Stimulated activated CD8-positive, alpha-beta memory T cell treated with anti-CD3 and anti-CD28 coated beads, Interleukin-4, amount 100 ng/mL, for 1 hour (primary cell): ENCODE data around the gene KRTAP4-7.
"Not testable (repeated sequence)": the region's sequence is repeated elsewhere in the genome, so short reads cannot be mapped to it uniquely, and the experiment has no call there.

Source experiments
- DNase-seq, 2 donors: peaks; one replicate each; pipeline ENCODE4 v3.0.0-alpha.2; 2020; ENCODE audit warnings: low read depth in 2 of 2, low spot score in 1 of 2

The KRTAP4-7 gene

GRCh38 chr17:41084100-41084856 lies at the start of gene KRTAP4-7:
KRTAP4-7 (plus strand) TSS chr17:41084150; CDS start chr17:41084207, 57 bp downstream.
- DNase-seq: not testable (repeated sequence)

GRCh38 chr17:41034346-41034935 lies 49.5 kb upstream of the KRTAP4-7 start, which contains the start of gene KRTAP1-3:
KRTAP1-3 (minus strand) TSS chr17:41034874; CDS start chr17:41034821, 53 bp downstream.
- DNase-seq: not testable (repeated sequence)

GRCh38 chr17:41037853-41038350 lies 46.0 kb upstream of the KRTAP4-7 start:
- DNase-seq: no peak

DNA sequence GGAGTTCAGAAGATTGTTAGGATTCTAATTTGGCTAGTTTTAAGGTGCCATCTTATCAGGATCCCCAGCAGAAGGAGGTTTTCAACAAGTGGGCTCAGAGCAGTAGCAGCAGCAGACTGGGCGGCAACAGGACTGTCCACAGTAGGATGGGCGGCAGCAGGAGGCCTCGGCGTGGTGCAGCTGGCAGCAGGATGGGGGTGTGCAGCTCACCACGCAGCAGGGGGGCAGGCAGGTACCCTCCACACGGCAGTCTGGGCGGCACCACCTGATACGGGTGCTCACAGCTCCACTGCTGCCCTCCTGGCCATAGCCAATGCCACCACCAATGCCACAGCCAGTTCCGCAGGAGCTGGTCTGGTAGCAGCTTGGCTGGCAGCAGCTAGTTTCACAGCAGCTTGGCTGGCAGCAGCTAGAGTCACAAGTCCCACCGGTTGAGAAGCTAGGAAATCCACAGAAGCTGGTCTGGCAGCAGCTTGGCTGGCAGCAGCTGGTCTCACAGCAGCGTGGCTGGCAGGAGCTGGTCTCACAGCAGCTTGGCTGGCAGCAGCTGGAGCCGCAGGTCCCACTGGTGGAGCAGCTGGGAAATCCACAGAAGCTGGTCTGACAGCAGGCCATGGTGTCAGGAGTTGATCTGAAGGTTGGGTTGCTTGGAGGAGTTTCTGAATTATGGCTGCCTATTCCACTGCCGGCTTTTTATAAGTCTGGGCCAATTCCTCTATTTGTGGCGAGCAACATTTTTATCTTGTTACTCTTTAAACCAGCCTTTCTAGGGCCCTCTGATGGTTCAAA lies 43.0 kb upstream of the KRTAP4-7 start, which contains the start of gene KRTAP1-1:
Gene KRTAP1-1, minus strand, starts transcription at position 668 of the 789 bp plus-strand sequence. Its CDS starts 53 bp downstream, at position 615.
- DNase-seq: not testable (repeated sequence)

- no peak for DNase-seq
These were observed 41.0 kb upstream of the KRTAP4-7 start for GRCh38 chr17:41042953-41043352.

DNA sequence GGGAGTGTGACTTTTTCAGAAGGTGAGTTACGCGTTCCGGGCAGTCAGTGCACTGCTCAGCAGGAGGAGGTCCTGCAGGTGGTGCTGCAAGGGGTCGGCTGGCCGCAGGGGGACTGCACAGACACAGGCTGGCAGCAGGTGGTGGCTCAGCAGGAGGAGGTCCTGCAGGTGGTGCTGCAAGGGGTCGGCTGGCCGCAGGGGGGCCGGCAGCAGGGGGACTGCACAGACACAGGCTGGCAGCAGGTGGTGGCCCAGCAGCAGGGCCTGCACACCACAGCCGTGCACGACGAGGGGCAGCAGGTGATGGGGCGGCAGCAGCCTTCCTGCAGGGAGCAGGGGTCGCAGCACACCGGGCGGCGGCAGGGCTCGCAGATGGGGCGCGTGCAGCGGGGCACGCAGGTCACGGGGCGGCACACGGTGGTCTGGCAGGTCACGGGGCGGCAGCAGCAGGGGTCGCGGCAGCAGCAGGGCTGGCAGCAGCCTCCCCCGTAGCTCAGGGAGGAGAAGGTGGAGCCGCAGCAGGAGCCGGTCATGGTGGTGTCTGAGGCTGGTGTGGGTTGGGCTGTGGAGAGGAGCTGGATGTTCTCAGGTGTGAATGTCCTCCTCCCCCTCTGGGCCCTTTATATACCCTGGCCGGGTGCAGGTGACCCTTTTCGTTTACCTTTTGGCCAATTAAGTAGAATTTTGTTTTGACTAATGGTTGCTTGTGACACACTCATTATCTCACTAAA lies 37.0 kb upstream of the KRTAP4-7 start, which contains the start of gene KRTAP2-1:
Gene KRTAP2-1, minus strand, starts transcription at position 582 of the 731 bp plus-strand sequence. Its CDS starts 49 bp downstream, at position 533.
- DNase-seq: not testable (repeated sequence)

- no peak for DNase-seq
These were observed 35.5 kb upstream of the KRTAP4-7 start for GRCh38 chr17:41048441-41048840.

DNA sequence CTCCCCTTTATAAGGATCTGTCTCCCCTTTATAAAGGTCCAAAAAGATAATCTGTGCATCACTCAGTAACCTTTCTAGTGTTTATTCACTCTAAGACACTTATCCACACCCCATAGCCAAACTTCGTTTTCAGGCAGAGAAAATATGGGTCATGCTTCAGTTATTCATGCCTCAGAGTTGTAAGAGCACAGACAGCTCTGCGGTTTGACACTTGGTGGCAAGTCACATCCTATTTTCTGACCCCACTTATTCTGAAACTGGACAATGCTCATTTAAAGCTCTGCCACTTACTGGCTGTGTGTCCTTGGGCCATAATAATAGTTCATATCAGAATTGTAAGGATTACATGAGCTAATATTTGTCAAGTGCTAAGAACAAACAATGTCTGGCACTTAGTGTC lies 34.8 kb upstream of the KRTAP4-7 start:
- no peak for DNase-seq

- no peak for DNase-seq
These were observed 31.4 kb upstream of the KRTAP4-7 start for GRCh38 chr17:41052566-41052965.

DNA sequence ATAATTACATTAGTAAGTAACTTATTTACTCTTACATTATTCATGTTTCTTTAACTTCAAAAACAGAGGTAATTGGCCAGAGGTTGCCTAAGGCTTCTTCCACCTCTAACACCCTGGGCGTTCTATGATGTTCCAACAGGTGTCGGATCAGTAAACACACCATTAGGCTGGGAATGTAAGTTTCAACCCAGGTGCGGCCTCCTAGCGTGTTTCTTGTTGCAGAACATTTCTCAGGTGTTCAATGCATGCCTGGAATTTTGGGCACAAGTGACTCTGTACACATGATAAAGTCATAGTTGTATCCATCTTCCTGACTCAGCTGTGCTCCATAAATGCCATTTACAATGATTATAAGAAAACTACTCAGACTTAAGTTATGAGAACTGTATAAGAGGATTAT lies 29.9 kb upstream of the KRTAP4-7 start:
- DNase-seq: no peak

DNA sequence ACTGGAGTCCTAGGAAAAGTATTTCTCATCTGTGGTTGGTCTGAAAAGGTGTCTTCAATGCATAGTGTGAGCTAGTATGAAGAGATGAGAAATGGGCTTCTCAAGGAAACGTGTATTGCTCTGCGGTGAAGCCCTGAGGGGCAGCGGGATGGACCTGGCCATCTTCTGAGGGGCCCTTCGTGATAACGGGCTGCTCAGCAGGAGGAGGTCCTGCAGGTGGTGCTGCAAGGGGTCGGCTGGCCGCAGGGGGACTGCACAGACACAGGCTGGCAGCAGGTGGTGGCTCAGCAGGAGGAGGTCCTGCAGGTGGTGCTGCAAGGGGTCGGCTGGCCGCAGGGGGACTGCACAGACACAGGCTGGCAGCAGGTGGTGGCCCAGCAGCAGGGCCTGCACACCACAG lies 29.4 kb upstream of the KRTAP4-7 start:
- not testable (repeated sequence) for DNase-seq

DNA sequence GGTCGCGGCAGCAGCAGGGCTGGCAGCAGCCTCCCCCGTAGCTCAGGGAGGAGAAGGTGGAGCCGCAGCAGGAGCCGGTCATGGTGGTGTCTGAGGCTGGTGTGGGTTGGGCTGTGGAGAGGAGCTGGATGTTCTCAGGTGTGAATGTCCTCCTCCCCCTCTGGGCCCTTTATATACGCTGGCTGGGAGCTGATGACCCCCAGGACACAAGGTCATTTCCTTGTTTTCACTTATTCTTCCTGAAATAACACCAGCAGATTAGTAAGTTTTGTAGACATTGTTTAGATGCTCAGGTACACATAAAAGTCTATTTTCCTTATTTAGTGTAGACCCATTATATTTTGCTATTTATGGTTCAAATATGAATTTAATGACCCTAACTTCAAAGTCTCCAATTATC lies 28.8 kb upstream of the KRTAP4-7 start, which contains the start of gene KRTAP2-2:
Gene KRTAP2-2, minus strand, starts transcription at position 101 of the 400 bp plus-strand sequence. Its CDS starts 19 bp downstream, at position 82.
- DNase-seq: not testable (repeated sequence)

DNA sequence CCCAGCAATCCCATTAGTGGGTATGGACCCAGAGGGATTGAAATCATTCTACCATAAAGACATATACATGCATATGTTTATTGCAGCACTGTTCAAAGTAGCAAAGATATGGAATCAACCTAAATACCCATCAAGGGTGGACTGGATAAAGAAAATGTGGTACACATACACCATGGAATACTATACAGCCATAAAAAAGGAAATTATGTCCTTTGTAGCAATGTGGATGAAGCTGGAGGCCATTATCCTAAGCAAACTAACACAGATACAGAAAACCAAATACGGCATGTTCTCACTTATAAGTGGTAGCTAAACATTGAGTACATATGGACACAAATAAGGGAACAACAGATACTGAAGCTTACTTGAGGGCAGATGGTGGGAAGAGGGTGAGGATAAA lies 26.4 kb upstream of the KRTAP4-7 start:
- no peak for DNase-seq

- no peak for DNase-seq
These were observed 25.2 kb upstream of the KRTAP4-7 start for GRCh38 chr17:41058741-41059140.

- DNase-seq: not testable (repeated sequence)
These were observed 24.5 kb upstream of the KRTAP4-7 start for GRCh38 chr17:41059276-41060051.

DNA sequence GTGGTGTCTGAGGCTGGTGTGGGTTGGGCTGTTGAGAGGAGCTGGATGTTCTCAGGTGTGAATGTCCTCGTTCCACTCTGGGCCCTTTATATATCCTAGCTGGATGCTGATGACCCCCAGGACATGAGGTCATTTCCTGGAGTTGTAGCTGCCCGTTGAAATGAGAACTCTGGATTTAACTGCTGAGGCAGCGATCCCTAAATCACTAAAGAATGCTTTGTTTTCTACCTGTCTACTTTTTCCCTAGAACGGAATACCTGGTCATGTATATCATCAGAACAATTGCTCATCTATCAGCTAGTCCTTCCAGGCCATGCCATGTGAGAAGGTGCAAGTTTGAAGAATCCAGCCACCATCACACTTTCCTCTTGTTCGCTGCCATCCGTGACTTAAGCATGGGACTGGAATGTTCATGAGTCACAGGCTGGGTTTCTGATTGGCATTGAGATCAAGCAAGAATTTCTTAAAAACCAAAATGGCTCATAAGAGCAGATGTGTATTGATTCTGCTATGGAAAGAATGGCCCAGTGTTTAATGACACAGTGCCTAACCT lies 23.8 kb upstream of the KRTAP4-7 start, which contains the start of gene KRTAP2-3:
Gene KRTAP2-3, minus strand, starts transcription at position 63 of the 553 bp plus-strand sequence. CDS start 64 bp downstream, outside the sequence.
- no peak for DNase-seq

- no peak for DNase-seq
These were observed 22.0 kb upstream of the KRTAP4-7 start for GRCh38 chr17:41061964-41062363.

- DNase-seq: no peak
These were observed 20.5 kb upstream of the KRTAP4-7 start for GRCh38 chr17:41063449-41063848.

- DNase-seq: no peak
These were observed 19.6 kb upstream of the KRTAP4-7 start for GRCh38 chr17:41064301-41064700.
